ENCODE data around the gene MED12L.
"Not testable (repeated sequence)": the region's sequence is repeated elsewhere in the genome, so short reads cannot be mapped to it uniquely, and the experiment has no call there.

Gene MED12L

GRCh38 chr3:151384741-151385174 lies 299.3 kb downstream of the MED12L start, which contains the start of gene P2RY12:
Gene P2RY12 (minus strand): TSS chr3:151384753. CDS start chr3:151338845, 45,908 bp downstream.
- peak; percentile 41 for DNase-seq

- no peak for DNase-seq
Observed at GRCh38 chr3:151386056-151386455, 300.6 kb downstream of the MED12L start.

GRCh38 chr3:151387432-151387831 lies 302.0 kb downstream of the MED12L start:
- no peak for DNase-seq

GRCh38 chr3:151387842-151388241 lies 302.4 kb downstream of the MED12L start:
- no peak for DNase-seq

- no peak for DNase-seq
Observed at GRCh38 chr3:151391720-151392119, 306.3 kb downstream of the MED12L start.

- DNase-seq = not testable (repeated sequence)
Observed at GRCh38 chr3:151392191-151392590, 306.7 kb downstream of the MED12L start.

- no peak for DNase-seq
Observed at GRCh38 chr3:151393146-151393830, 307.8 kb downstream of the MED12L start.

- no peak for DNase-seq
Observed at GRCh38 chr3:151393941-151394340, 308.5 kb downstream of the MED12L start.

- DNase-seq = no peak
Observed at GRCh38 chr3:151394611-151395010, 309.1 kb downstream of the MED12L start.

GRCh38 chr3:151395806-151396205 lies 310.3 kb downstream of the MED12L start:
- DNase-seq = no peak

GRCh38 chr3:151398895-151399294 lies 313.4 kb downstream of the MED12L start:
- no peak for DNase-seq

GRCh38 chr3:151400341-151400740 lies 314.9 kb downstream of the MED12L start:
- no peak for DNase-seq

- no peak for DNase-seq
Observed at GRCh38 chr3:151402349-151402748, 316.9 kb downstream of the MED12L start.

GRCh38 chr3:151403246-151403645 lies 317.8 kb downstream of the MED12L start:
- DNase-seq = no peak

GRCh38 chr3:151404316-151404715 lies 318.9 kb downstream of the MED12L start:
- no peak for DNase-seq

GRCh38 chr3:151407928-151408327 lies 322.5 kb downstream of the MED12L start:
- no peak for DNase-seq

- DNase-seq = no peak
Observed at GRCh38 chr3:151410891-151411559, 325.6 kb downstream of the MED12L start.

- DNase-seq = no peak
Observed at GRCh38 chr3:151412989-151413388, 327.5 kb downstream of the MED12L start.

GRCh38 chr3:151415289-151415688 lies 329.8 kb downstream of the MED12L start:
- DNase-seq = no peak

GRCh38 chr3:151419806-151420205 lies 334.3 kb downstream of the MED12L start:
- DNase-seq = no peak

GRCh38 chr3:151421938-151422337 lies 336.5 kb downstream of the MED12L start:
- DNase-seq = no peak

GRCh38 chr3:151423091-151423490 lies 337.6 kb downstream of the MED12L start:
- DNase-seq = no peak

- no peak for DNase-seq
Observed at GRCh38 chr3:151425627-151426340, 340.3 kb downstream of the MED12L start.

- DNase-seq = no peak
Observed at GRCh38 chr3:151426341-151426657, 340.8 kb downstream of the MED12L start.

Measured in midbrain (tissue), 1 donor.